HG03060 (cell line): ENCODE measurements around the gene BCLAF1.

Experiments
- ATAC-seq: cut with Tn5 transposase; IDR thresholded peaks from one replicate; pipeline ENCODE4 v1.9.1; 2021; ENCODE audit warnings: low read depth, moderate number of reproducible peaks; ENCODE audit not compliant: unreplicated experiment

Gene BCLAF1, protein sequence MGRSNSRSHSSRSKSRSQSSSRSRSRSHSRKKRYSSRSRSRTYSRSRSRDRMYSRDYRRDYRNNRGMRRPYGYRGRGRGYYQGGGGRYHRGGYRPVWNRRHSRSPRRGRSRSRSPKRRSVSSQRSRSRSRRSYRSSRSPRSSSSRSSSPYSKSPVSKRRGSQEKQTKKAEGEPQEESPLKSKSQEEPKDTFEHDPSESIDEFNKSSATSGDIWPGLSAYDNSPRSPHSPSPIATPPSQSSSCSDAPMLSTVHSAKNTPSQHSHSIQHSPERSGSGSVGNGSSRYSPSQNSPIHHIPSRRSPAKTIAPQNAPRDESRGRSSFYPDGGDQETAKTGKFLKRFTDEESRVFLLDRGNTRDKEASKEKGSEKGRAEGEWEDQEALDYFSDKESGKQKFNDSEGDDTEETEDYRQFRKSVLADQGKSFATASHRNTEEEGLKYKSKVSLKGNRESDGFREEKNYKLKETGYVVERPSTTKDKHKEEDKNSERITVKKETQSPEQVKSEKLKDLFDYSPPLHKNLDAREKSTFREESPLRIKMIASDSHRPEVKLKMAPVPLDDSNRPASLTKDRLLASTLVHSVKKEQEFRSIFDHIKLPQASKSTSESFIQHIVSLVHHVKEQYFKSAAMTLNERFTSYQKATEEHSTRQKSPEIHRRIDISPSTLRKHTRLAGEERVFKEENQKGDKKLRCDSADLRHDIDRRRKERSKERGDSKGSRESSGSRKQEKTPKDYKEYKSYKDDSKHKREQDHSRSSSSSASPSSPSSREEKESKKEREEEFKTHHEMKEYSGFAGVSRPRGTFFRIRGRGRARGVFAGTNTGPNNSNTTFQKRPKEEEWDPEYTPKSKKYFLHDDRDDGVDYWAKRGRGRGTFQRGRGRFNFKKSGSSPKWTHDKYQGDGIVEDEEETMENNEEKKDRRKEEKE

DNA sequence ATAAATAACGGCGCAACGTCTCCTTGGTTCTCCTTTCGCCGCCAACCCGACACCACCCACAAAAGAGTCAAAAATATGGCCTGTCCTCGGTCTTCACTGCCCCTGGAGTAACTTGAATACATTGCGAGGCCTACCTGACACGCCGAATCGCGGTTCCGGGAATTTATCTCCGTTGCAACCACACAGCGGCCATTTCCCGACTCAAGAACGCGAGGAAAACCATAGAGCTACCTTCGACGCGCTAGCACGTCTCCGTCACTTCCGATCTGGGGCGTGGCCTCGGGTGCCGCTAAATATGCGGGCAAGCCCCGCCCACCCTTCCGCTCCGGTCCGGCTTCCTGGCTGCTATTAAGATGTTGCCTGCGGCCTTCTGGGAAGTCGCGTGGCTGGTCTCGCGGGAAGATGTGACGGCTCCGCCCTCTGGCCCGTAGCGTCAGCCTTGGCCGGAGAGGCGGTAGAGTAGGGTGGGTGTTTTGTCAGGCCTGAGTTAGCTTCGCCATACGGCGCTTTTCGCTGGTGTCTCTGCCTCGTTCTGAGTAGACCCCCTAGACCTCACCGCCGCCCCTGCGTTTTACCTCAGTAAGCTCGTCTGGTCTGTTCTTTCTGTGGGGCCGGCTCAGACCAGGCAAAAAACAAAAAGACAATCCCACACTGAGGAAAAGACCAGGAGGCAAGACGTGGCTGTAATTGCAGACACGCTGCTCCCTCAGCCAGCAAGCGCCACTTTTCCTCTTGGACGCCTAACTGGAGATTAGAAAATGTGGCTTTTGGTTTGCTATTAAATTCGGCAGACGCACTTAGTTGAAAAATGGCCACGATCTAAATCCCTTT, at the start of gene BCLAF1:
Gene BCLAF1 (minus strand): TSS at position 268 of the 831 bp plus-strand sequence. CDS start 9,980 bp downstream, outside the sequence.
- peak; percentile 92 for ATAC-seq

DNA sequence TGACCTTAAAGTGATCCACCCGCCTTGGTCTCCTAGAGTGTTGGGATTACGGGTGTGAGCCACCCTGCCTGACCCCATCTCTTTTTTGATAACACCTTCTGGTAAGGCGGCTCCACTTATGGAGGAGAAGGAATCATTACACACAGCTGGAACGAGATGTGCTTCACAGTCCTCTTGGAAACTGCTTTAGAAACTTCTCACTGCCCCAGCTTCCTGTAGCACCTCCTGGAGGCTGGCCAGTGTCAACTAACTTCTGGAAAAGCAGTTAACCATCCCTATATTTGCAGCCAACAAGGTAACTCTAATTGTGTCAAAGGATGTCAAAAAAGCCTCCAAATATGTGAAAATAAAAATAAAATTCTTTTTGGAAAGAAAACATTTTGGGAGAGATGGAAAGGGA, 48.8 kb upstream of the BCLAF1 start:
- ATAC-seq = no peak

DNA sequence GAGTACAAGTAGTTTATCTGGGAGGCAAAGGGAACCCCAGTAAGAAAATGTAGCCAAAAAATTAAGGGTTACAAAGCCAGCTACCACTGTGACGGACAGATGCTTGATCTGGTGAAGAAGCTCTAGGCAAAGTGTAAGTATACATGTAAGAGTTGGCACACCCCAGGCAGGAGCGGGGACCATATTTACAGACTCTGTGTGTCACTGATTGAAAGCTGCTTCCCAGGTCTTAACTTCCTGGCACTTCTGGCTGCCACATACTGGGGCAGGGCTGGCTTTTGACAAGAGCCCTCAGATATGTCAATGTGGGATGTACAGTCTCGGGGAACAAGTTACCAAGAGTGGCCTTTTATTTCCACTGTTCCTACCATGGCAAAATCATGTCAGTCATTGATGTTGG, 48.0 kb upstream of the BCLAF1 start:
- no peak for ATAC-seq

DNA sequence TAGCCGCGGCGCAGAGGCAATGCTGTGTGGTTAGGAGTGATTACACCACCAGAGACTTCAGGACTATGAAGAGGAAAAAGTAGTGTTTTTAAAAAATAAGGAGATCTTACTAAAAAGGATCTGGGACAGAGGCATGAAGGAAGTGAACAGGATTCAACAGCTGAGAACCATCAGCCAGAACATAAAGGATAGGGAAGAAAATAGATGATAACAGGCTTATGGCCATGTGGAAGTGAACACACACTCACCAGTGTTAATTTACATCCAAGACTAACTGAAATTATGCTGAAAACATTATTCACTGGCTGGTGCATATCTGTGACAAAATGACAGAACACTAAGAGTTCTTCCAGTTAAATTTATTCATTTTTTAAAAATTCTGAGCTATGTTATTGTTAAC, 47.5 kb upstream of the BCLAF1 start:
- ATAC-seq = no peak

DNA sequence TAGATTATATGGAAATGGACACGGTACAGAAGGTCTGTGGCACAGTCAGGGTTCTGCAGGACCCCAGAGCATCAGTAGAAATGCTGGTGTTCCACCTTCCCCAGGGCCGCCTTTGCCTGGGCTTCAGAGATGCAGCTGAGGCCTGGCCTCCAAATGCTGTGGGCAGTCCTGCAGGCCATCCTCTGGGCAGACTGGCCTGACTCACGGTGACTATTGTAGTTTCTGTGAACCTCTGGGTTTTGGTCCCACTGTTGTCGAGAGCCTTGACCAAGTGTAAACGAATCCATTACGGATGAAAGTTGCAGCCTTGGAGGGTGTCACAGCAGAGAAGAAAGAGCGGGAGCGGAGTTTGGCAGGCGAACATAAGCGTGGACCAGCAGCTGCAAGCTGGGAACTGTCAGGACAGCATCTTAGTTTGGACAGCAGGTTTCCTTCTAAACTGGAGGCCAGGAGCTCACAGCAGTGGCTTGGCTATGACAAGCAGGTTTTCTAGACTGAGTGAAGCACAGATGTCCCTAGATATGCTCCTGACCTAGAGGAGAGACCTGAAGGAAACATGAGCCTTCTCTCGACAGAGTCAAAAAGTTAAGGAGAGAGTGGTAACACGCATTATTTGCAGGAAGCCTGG, 46.2 kb upstream of the BCLAF1 start:
- no peak for ATAC-seq

DNA sequence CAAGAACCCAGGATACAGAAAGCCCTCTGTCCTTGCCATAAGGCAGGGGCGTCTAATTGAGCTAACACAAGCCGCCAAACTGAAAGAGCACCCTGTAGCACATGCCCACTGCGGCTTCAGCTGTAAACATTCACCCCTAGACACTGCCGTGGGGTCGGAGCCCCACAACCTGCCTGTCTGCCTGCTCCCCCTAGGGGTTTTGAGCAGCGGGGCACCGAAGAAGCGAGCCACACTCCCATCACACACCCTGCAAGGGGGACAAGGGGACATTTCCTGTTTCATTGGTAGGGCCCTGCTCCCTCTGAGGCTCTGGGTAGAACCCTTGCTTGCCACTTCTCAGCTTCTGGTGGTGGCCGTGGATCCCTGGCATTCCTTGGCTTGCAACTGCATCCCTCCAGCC, 45.2 kb upstream of the BCLAF1 start:
- ATAC-seq = no peak

DNA sequence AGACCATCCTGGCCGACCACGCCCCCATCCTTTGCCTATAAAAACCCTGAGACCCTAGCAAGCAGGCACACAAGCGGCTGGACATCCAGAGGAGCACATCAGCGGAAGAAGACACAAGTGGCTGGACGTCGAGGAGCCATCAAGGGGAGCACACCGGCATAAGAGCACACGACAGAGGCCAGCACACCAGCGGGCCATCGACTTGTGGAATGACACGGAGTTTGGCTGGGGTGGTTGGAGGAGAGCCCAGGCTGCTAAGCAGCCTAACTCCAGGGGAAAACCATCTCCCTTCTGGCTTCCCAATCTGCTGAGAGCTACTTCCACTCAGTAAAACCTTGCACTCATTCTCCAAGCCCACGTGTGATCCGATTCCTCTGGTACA, 44.8 kb upstream of the BCLAF1 start:
- ATAC-seq = no peak

DNA sequence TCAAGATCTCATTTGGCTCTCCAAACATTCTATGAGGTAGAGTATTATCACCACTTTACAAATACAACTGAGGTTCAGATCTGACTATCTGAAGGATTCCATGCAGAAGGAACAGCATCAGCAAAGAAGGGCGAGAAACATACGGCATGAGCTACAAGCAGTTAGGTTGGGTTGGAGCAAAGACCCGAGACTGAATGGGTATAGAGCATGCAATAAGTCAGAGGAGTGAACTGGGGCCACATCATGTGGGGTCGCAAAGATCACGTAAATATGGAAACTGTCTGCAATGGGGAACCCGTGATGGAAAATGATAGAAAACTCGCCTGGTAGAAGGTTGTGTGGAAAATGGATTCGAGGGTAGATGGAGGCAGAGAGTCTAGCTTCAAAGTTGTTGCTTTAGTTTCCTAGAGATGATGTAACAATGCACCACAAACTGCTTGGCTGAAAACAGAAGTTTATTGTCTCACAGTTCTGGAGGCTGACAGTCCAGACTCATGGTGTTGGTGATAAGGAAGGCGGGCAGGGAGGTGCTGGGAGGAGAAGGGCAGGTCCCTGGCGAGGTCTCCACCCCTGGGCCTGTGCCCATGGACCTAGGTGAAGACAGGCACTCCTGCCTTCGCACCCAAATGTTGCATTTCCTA, 44.3 kb upstream of the BCLAF1 start:
- no peak for ATAC-seq

DNA sequence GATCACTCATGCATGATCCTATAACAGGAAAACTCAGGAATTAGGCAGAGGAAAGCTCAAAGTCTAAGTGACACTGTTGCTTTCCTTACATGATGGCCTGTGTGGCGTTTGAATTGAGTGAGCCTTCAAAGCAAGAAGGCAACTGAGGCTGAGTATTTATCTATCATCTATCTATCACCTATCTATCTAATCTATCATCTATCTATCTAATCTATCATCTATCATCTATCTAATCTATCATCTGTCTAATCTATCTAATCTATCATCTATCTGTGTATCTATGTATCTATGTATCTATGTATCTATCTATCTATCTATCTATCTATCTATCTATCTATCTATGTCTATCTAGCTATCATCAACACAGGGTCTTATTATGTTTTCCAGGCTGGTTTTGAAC, 41.8 kb upstream of the BCLAF1 start:
- no peak for ATAC-seq

DNA sequence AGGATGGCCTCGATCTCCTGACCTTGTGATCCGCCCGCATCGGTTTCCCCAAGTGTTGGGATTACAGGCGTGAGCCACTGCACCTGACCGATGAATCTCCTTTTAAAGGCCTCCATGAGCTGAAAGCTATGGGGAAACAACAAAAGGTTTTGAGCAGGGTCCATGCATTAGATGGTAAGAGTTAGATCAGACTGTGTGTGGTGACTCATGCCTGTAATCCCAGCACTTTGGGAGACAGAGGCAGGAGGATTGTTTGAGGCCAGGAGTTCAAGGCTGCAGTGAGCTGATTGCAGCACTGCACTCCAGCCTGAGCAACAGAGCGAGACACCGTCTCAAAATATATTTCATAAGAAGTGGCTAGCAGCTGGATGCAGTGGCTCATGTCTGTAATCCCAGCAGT, 41.0 kb upstream of the BCLAF1 start:
- ATAC-seq = no peak

DNA sequence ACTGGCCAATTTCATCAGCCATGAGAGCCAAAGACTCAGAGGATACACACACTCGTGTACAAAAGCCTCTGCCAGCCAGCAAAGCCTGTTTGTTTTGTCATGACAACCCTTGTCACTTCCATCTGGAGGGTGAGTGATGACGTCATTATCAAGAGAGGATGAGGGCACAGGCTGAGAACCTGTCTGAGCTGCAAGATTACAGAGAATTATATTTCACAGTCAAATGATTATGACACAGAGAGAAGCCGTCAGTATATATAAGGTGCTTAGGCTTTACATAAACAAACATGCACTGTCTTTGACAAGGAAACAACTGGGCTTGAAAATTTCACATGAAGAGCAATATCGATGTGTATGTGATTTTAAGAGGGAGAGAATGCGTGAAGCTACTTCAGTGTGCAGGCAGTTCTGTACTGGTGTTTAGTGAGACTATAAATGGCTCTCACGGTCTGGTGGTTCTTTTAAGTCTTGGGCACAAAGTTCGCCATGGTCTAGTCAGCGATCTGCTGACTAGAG, 36.5 kb upstream of the BCLAF1 start:
- ATAC-seq = no peak

DNA sequence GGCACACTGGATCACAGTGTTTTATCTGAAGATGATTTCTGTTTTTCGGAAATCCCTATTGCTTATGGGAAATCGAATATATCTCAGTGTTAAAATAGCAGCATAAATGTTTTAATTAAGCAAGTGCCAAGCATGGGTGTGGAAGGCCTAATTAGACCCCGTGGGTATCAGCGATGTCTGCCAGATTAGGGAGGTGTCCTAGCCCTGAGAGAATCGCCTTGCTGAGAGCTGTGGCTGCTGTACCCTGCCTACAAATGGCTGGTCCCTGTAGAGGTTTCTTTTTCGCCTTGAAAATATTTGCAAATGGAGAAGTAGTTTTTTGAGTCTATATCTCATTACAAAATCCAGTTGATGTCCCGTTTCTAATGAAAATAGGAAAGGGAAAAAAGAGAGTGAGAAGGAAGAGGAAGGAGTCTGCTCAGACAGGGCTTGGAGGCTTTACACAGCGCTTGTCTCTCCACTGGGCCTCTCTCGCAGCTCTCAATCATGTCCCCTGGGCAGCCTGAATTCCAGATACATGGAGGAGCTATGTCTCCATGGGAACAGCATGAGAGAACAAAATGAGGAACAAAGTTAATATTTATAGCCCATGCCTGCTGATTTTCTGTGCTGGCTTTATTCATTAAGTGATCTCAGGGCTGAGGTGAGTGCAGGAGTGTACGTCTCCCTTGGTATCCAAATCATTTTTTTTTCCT, 35.2 kb upstream of the BCLAF1 start:
- no peak for ATAC-seq

DNA sequence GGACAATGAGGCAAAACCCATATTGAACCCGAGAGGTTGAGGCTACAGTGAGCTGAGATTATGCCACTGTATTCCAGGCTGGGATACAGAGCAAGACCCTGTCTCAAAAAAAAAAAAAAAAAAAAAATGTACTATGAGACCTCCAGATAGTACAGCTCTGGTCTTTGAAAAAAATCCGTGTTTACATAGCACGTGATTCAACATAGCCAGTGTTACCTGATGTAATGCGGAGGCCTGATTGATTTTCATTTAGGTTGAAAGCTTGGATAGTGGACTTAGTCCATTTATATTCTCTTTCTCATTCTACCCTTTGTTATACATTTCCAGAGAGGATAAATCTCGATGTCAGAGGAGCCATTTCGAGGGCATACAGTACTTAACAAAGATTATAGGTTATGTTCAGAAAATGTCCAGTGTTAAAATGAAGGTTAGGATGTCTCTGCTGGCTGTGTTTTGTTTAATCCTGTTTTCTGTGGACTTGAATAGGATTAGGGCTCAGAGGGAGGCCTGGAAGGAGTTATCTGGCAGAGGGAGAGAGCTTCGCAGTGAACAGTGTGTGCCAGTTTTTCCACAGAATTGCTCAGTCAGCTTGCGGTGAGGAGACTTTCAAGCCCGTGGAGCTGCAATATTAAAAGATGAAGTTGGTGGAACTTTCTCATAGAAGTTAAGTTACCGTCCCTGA, 33.9 kb upstream of the BCLAF1 start:
- ATAC-seq = no peak

DNA sequence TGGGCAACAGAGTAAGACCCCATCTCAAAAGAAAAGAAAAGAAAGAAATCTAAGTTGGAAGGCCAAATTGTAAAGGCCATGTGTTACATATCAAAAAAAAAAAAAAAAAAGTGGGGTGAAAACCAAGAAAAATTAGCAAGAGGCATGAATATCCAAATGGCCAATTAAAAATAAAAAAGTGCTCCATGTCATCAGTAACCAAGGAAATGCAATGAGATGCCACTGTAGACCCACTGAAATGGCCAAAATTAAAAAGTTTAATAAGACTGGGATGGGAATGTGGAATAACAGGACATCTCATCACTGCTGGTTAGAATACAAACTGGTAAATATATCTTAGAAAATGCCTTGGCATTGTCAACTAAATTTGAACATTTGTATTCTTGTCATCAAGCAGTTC, 30.1 kb upstream of the BCLAF1 start:
- no peak for ATAC-seq

DNA sequence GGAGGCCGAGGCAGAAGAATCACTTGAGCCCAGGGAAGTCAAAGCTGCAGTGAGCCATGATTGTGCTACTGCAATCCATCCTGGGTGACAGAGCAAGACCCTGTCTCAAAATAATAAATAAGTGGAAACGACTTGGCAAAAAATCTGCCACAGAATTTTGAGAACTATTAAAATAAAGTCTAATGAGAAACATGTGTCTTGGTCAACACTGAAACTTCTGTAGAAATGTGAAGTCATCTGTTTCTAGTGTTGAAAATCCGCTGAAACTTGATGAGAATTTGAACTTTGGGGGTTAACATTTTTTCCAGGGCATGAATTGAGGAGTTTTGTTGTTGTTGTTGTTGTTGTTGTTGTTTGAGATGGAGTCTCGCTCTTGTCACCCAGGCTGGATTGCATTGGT, 29.0 kb upstream of the BCLAF1 start:
- no peak for ATAC-seq

DNA sequence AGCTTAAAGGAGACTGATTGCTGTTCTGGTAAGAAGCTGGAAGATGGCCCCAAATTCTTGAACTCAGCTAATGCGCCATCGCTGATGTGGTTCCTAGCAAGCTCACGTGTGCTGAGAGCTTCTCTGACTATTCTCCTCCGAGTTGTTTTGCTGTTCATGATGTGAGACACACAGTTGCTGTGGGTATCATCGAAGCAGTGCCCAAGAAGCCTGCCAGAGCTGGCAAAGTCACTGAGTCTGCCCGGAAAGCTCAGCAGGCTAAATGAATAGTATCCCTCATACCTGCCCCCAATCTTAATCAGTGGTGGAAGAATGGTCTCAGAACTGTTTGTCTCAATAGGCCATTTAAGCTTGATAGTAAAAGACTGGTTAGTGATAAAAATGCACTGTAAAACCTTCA, 28.3 kb upstream of the BCLAF1 start:
- ATAC-seq = no peak

DNA sequence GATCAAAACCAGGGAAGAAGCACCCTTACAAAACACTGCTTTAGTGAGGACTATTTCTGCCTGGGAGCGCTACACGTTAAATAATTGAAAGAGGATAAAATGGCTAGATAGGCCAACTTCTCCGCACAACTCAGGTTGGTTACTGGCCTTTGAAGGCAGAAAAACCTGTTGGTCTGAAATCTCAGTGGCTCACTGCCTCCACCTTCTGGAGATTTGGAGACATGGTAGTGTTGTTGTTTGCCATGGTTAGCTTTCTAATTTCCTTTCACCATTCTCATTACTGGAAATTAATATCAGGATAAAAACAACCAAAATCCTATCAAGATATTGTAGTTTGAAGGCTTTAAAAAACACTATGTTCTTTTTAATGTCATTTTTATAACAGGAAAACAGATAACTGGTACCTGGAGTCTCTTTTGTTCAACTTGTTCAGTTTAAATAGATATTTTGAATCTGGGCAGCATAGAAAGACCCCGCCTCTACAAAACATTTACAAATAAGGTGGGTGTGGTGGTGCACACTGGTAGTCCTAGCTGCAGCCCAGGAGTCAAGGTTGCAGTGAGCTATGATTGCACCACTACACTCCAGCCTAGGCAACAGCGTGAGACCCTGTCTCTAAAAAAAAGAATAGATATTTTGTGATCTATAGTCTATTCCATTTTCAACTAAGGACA, 27.5 kb upstream of the BCLAF1 start:
- no peak for ATAC-seq

DNA sequence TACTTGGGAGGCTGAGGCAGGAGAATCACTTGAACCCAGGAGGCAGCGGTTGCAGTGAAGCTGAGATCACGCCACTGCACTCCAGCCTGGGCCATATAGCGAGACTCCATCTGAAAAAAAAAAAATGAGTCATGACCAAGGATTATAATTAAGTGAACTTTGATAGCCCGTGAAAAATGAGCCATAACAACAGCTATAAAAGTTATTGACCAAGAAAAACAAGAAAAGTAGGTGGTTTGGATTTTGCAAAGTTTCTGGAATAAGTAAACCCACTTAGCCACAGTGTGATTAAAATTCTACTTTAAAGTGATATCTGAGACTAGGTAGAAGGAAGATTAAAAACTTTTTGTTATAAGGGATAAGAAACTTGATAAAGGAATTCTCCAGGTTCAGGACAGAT, 25.9 kb upstream of the BCLAF1 start:
- no peak for ATAC-seq
